A549 (cell line): ENCODE measurements around the gene SENP5.

Experiments used
- HOXA7 ChIP-seq: fragments of 250-450 bp; sonication (Bioruptor Pico); IDR thresholded peaks from 2 replicates; pipeline ENCODE4 v1.5.0; 2020; ENCODE audit warnings: mild to moderate bottlenecking, moderate library complexity
- MYC ChIP-seq: IDR thresholded peaks from 2 replicates; pipeline ENCODE4 v1.6.1; 2012; ENCODE audit warnings: mild to moderate bottlenecking, inconsistent platforms, low read length, improper control_type of control experiment, borderline replicate concordance
- NR3C1 ChIP-seq: fragments of >200 bp; sonication (Bioruptor Twin); formaldehyde crosslinking; IDR thresholded peaks from 3 replicates; pipeline ENCODE4 v1.6.1; 2017
- RFX5 ChIP-seq: fragments of 450-650 bp; IDR thresholded peaks from 2 replicates; pipeline ENCODE4 v1.7.1; 2014; ENCODE audit warnings: antibody characterized with exemption, mild to moderate bottlenecking, moderate library complexity
- TF ChIP-seq, protein P1 (sequence below): fragments of >200 bp; sonication (Bioruptor Twin); formaldehyde crosslinking; IDR thresholded peaks from 3 replicates; pipeline ENCODE4 v1.5.1; 2016

GRCh38 chr3:196954832-196955231 is 87.1 kb downstream of the SENP5 start:
- TF ChIP-seq, protein P1, sequence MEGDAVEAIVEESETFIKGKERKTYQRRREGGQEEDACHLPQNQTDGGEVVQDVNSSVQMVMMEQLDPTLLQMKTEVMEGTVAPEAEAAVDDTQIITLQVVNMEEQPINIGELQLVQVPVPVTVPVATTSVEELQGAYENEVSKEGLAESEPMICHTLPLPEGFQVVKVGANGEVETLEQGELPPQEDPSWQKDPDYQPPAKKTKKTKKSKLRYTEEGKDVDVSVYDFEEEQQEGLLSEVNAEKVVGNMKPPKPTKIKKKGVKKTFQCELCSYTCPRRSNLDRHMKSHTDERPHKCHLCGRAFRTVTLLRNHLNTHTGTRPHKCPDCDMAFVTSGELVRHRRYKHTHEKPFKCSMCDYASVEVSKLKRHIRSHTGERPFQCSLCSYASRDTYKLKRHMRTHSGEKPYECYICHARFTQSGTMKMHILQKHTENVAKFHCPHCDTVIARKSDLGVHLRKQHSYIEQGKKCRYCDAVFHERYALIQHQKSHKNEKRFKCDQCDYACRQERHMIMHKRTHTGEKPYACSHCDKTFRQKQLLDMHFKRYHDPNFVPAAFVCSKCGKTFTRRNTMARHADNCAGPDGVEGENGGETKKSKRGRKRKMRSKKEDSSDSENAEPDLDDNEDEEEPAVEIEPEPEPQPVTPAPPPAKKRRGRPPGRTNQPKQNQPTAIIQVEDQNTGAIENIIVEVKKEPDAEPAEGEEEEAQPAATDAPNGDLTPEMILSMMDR, result no peak
- TF ChIP-seq MYC (no peak), RFX5 (no peak), HOXA7 (CRISPR knock-in tag) (no peak), NR3C1 (no peak)
